ENCODE data around the gene LRRTM1. TPM values are rescaled to one million over a fixed set of nuclear protein-coding genes. Genes with fewer than 3 reads are reported as not detected.
A peak's percentile ranks its signal among the peaks of the same experiment; 100 is the strongest.

LRRTM1 gene
- total RNA-seq, 2 donors from 2014 or later: 3.3 to 11.3 TPM

DNA sequence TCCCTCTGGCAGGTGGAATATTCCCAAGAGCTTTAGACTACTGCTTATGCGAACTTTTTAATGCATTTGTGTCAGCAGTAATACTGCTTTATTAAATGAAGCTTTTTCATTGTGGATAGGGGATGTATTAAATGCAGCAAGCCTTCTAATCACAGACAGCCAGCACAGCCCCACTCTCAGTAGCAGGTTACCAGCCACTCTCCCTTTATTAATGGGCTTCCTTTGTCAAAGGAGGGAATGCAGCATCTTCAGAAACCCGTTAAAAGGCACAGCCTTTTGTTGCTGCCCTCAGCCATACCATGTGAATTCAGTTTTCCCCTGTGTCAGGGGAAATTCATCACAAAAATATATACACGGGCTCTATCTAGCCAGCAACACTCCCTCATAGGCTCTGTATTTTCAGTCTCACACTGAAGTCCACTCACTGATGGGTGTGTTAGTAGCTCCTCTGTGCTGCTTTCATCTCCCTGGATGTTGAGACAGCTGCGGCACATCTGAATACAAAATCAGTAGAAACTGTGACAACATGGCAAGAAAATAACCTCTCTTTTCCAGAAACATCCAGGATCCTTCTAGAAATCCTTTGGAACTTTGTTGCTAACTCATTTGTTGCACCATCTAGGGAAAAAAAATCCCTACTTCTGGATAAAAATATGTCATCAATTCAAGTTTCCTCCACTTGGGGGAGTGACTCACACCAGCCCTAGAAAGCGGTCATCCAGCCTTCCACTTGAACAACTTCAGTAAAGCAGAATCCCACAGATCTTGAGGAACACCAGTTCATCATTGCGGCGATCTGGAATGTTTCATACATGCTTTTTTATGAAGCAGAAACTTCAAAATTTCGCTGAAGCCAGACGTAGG is 48.4 kb downstream of the LRRTM1 start:
- 71 to 73% methylated on average over 8 to 9 of the region's 9 CpGs for whole genome bisulfite sequencing, 2 experiments (ENCODE audit: insufficient coverage in 1 of 2, insufficient read length in 1 of 2)
- no peak overlapping the region for H3K4me3 ChIP-seq (ENCODE audit: low read length)
- H3K27me3 ChIP-seq (ENCODE audit: control insufficient read depth, insufficient read depth, low read length, poor library complexity, severe bottlenecking): no peaks in the 10 kb centered on the region
- no peaks in the 10 kb centered on the region for H3K36me3 Mint-ChIP-seq (ENCODE audit: low read depth)
- H3K4me1 Mint-ChIP-seq: no peaks in the 10 kb centered on the region
- H3K4me1 ChIP-seq (ENCODE audit: control insufficient read depth, insufficient read depth, low read length): no peaks in the 10 kb centered on the region
- peak; percentile 53 for DNase-seq
- H3K27me3 Mint-ChIP-seq (ENCODE audit: insufficient read depth): no peaks in the 10 kb centered on the region
- H3K4me3 Mint-ChIP-seq: no peak overlapping the region
- H3K9ac ChIP-seq (ENCODE audit: extremely low read depth, low read length, poor library complexity, severe bottlenecking): no peak overlapping the region
- no peaks in the 10 kb centered on the region for H3K9me3 ChIP-seq (ENCODE audit: control insufficient read depth, low read length)
- H3K27ac Mint-ChIP-seq: no peak overlapping the region
- TF ChIP-seq, protein P1, sequence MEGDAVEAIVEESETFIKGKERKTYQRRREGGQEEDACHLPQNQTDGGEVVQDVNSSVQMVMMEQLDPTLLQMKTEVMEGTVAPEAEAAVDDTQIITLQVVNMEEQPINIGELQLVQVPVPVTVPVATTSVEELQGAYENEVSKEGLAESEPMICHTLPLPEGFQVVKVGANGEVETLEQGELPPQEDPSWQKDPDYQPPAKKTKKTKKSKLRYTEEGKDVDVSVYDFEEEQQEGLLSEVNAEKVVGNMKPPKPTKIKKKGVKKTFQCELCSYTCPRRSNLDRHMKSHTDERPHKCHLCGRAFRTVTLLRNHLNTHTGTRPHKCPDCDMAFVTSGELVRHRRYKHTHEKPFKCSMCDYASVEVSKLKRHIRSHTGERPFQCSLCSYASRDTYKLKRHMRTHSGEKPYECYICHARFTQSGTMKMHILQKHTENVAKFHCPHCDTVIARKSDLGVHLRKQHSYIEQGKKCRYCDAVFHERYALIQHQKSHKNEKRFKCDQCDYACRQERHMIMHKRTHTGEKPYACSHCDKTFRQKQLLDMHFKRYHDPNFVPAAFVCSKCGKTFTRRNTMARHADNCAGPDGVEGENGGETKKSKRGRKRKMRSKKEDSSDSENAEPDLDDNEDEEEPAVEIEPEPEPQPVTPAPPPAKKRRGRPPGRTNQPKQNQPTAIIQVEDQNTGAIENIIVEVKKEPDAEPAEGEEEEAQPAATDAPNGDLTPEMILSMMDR (conservative IDR thresholded peaks at IDR 0.05): peak; percentile 81
- H3K36me3 ChIP-seq (ENCODE audit: control insufficient read depth, insufficient read depth, low read length): no peaks in the 10 kb centered on the region
- no peaks in the 10 kb centered on the region for H3K9me3 Mint-ChIP-seq
- H3K27ac ChIP-seq (ENCODE audit: low read depth, low read length): no peak overlapping the region

DNA sequence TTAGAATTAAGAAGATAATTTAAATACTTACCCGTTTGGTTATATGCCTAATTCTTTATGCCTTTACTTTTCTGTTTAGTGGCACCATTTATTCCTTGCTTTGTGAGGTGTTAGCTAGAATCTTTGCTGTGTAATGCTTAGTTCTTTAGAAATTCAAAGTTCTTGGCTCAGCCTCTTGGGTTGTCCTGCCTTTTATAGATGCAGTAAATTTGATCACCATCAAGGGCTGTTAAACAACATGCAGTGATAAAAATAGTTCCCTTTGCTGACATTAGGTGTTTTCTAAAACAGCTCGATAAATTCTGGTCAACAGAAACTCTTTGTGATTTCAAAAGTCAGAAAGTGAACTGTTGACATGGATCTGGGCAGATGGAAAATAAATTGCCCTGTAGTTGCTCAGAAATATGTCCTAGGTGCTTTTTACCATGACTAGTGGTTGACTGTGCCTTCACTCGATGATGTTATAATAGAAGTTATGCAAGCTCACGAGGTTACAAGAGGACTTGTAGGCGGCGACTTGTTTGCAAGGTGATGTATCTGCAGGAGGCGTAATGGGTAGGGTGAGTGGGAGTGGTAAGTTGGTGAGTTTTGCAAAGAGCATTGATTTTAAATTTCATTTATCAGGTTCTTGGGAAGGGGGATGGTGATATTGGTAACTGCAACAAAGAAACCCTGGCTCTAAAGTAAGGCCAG is 52.1 kb downstream of the LRRTM1 start:
- H3K27me3 Mint-ChIP-seq (ENCODE audit: insufficient read depth): no peaks in the 10 kb centered on the region
- no peak for DNase-seq
- no peak overlapping the region for H3K27ac ChIP-seq (ENCODE audit: low read depth, low read length)
- no peaks in the 10 kb centered on the region for H3K36me3 ChIP-seq (ENCODE audit: control insufficient read depth, insufficient read depth, low read length)
- 89 to 94% methylated on average over 6 to 7 of the region's 7 CpGs for WGBS, 2 experiments (ENCODE audit: insufficient coverage in 1 of 2, insufficient read length in 1 of 2)
- no peak overlapping the region for H3K27ac Mint-ChIP-seq
- no peaks in the 10 kb centered on the region for H3K9me3 Mint-ChIP-seq
- H3K4me3 Mint-ChIP-seq: no peak overlapping the region
- H3K4me1 Mint-ChIP-seq: peaks cover 2% of the 10 kb centered on the region
- H3K27me3 ChIP-seq (ENCODE audit: control insufficient read depth, insufficient read depth, low read length, poor library complexity, severe bottlenecking): no peaks in the 10 kb centered on the region
- no peak overlapping the region for H3K4me3 ChIP-seq (ENCODE audit: low read length)
- TF ChIP-seq, protein P1 (conservative IDR thresholded peaks at IDR 0.05): no peak
- no peak overlapping the region for H3K9ac ChIP-seq (ENCODE audit: extremely low read depth, low read length, poor library complexity, severe bottlenecking)
- no peaks in the 10 kb centered on the region for H3K4me1 ChIP-seq (ENCODE audit: control insufficient read depth, insufficient read depth, low read length)
- no peaks in the 10 kb centered on the region for H3K36me3 Mint-ChIP-seq (ENCODE audit: low read depth)
- H3K9me3 ChIP-seq (ENCODE audit: control insufficient read depth, low read length): no peaks in the 10 kb centered on the region
